HCT116 (cell line): ENCODE data around the gene GPR39. TPM values are rescaled to one million over a fixed set of nuclear protein-coding genes. Genes with fewer than 3 reads are reported as not detected.

Experiments used
- ATAC-seq: fragments of 200-7000 bp; cut with Tn5 transposase; 2 replicates; pipeline ENCODE4 v1.9.1; 2020; ENCODE audit warnings: mild to moderate bottlenecking, moderate library complexity
- BruUV-seq: library from RNA; stranded (reverse); fragments of 400-500 nt; replicated peaks from 2 replicates; lab custom pipeline; 2021; lab: Mats Ljungman, UMichigan
- CTCF ChIA-PET: fragments of 300-600 bp; sonication (Branson Sonifier 250); formaldehyde crosslinking; loops from one replicate; lab custom pipeline; 2021; ENCODE audit warnings: antibody characterized with exemption; lab: Charles Lee
- POLR2A ChIA-PET: fragments of 300-600, 350-600 bp; sonication (Branson Sonifier 250); formaldehyde crosslinking; loops from one replicate; lab custom pipeline; 2021; ENCODE audit warnings: antibody characterized with exemption; lab: Charles Lee
- RAD21 ChIA-PET, 2 experiments: fragments of 300-600 bp; sonication (Branson Sonifier 250); formaldehyde crosslinking; loops; one replicate each; lab custom pipeline; 2023; ENCODE audit warnings: low total read pairs in 2 of 2; ENCODE audit not compliant: uncharacterized antibody in 2 of 2, unreplicated experiment in 2 of 2, low non-redundant PET in 1 of 2; lab: Charles Lee
- DNase-seq: peaks from one replicate; pipeline ENCODE4 v3.0.0-alpha.2; 2010; ENCODE audit warnings: low read depth, low spot score
- H2AFZ ChIP-seq: fragments of 200-600 bp; shearing (Covaris generic), sonication (generic); 2 replicates; pipeline ENCODE4 v1.6.1; 2017; ENCODE audit warnings: low read depth, mixed run types, mixed read lengths, antibody characterized with exemption, low read length; ENCODE audit not compliant: poor library complexity, severe bottlenecking
- H3K27ac ChIP-seq: 2 replicates; pipeline ENCODE4 v1.5.1; 2012; ENCODE audit warnings: low read depth, low read length
- H3K27me3 ChIP-seq: fragments of 200-600 bp; sonication (generic); 2 replicates; pipeline ENCODE4 v1.6.1; 2016; ENCODE audit warnings: mixed run types, low read length, mixed read lengths; ENCODE audit not compliant: insufficient read depth
- H3K36me3 ChIP-seq, 2 experiments: fragments of 200-500 bp in 1 of 2; fragments of 200-600 bp in 1 of 2; sonication (Bioruptor generic) in 1 of 2; sonication (generic) in 1 of 2; 2 replicates each; pipeline versions ENCODE4 v1.5.1 to v1.6.1; 2014 to 2016; ENCODE audit warnings: low read length in 2 of 2, inconsistent platforms in 1 of 2, mixed read lengths in 1 of 2, mixed run types in 1 of 2; ENCODE audit not compliant: insufficient read depth in 2 of 2, control insufficient read depth in 1 of 2
- H3K4me1 ChIP-seq, 2 experiments: fragments of 200-600 bp in 1 of 2; sonication (generic) in 1 of 2; 2 replicates each; pipeline versions ENCODE4 v1.5.1 to v1.6.1; 2012 to 2017; ENCODE audit warnings: low read length in 2 of 2, inconsistent platforms in 1 of 2, mild to moderate bottlenecking in 1 of 2, mixed read lengths in 1 of 2, mixed run types in 1 of 2, moderate library complexity in 1 of 2; ENCODE audit not compliant: insufficient read depth in 2 of 2, control insufficient read depth in 1 of 2
- H3K4me2 ChIP-seq: fragments of 200-600 bp; sonication (generic); 2 replicates; pipeline ENCODE4 v1.6.1; 2017; ENCODE audit warnings: mixed run types, low read length, mixed read lengths
- H3K4me3 ChIP-seq, 2 experiments: fragments of 200-600 bp in 1 of 2; sonication (generic) in 1 of 2; replicated peaks in 1 of 2; 2 replicates each; pipeline ENCODE4 v1.5.1; 2011 to 2016; ENCODE audit warnings: low read length in 2 of 2, control low read depth in 1 of 2, low read depth in 1 of 2, mild to moderate bottlenecking in 1 of 2, mixed read lengths in 1 of 2, mixed run types in 1 of 2
- H3K79me2 ChIP-seq: fragments of 200-600 bp; sonication (generic); 2 replicates; pipeline ENCODE4 v1.6.1; 2017; ENCODE audit warnings: mild to moderate bottlenecking, mixed run types, low read length, moderate library complexity, mixed read lengths; ENCODE audit not compliant: insufficient read depth
- H3K9ac ChIP-seq: fragments of 200-600 bp; sonication (generic); 2 replicates; pipeline ENCODE4 v1.6.1; 2016; ENCODE audit warnings: low read length, mixed read lengths
- H3K9me2 ChIP-seq: fragments of 200-600 bp; sonication (generic), shearing (Covaris generic); 2 replicates; pipeline ENCODE4 v1.6.1; 2017; ENCODE audit warnings: mixed run types, mild to moderate bottlenecking, moderate library complexity; ENCODE audit not compliant: insufficient read depth
- H3K9me3 ChIP-seq, 2 experiments: fragments of 200-500 bp in 1 of 2; fragments of 200-600 bp in 1 of 2; sonication (Bioruptor generic) in 1 of 2; sonication (generic) in 1 of 2; 2 replicates each; pipeline ENCODE4 v1.6.1; 2014 to 2017; ENCODE audit warnings: low read length in 2 of 2, mixed read lengths in 2 of 2, inconsistent platforms in 1 of 2, low read depth in 1 of 2, mild to moderate bottlenecking in 1 of 2, mixed run types in 1 of 2, moderate library complexity in 1 of 2; ENCODE audit not compliant: control insufficient read depth in 1 of 2, insufficient read depth in 1 of 2
- H4K20me1 ChIP-seq: fragments of 200-600 bp; sonication (generic), shearing (Covaris generic); 2 replicates; pipeline ENCODE4 v1.6.1; 2017; ENCODE audit warnings: mixed run types, mild to moderate bottlenecking, moderate library complexity; ENCODE audit not compliant: insufficient read depth
- EZH2 ChIP-seq: fragments of 200-600 bp; sonication (generic); IDR thresholded peaks from 2 replicates; pipeline ENCODE4 v1.6.1; 2017; ENCODE audit warnings: antibody characterized with exemption, mixed run types
- FOSL1 ChIP-seq: IDR thresholded peaks from 2 replicates; pipeline ENCODE4 v1.6.1; 2012; ENCODE audit warnings: low read depth
- JUND ChIP-seq: IDR thresholded peaks from 2 replicates; pipeline ENCODE4 v1.6.1; 2012
- RAD21 ChIP-seq: IDR thresholded peaks from 2 replicates; pipeline ENCODE4 v1.6.1; 2012; ENCODE audit warnings: low read depth, mild to moderate bottlenecking
- SRF ChIP-seq: IDR thresholded peaks from 2 replicates; pipeline ENCODE4 v1.6.1; 2012; ENCODE audit warnings: low read depth
- intact Hi-C: fragments of 100-400 bp; cut with micrococcal nuclease; formaldehyde crosslinking; loops from 2 replicates; pipeline ENCODE4 v1.10.0; 2022
- total RNA-seq: library from RNA; stranded (reverse); gene quantifications from one replicate; pipeline ENCODE4 v1.2.1, GENCODE V29; 2021; ENCODE audit not compliant: unreplicated experiment
- TF ChIP-seq, protein P1 (sequence below), 3 experiments: fragments of 200-600 bp in 1 of 3; sonication (generic) in 1 of 3; IDR thresholded peaks in 2 of 3; conservative IDR thresholded peaks in 1 of 3; 2 replicates each; pipeline ENCODE4 v1.5.1; 2012 to 2017; ENCODE audit warnings: low read depth in 2 of 3, low read length in 2 of 3, antibody characterized with exemption in 1 of 3, borderline replicate concordance in 1 of 3, control low read depth in 1 of 3, mild to moderate bottlenecking in 1 of 3, mixed read lengths in 1 of 3, mixed run types in 1 of 3, moderate library complexity in 1 of 3; ENCODE audit not compliant: insufficient read depth in 1 of 3
- TF ChIP-seq, protein P2 (sequence below): IDR thresholded peaks from 2 replicates; pipeline ENCODE4 v1.6.1; 2012; ENCODE audit warnings: low read depth
- TF ChIP-seq, protein P3 (sequence below): IDR thresholded peaks from 2 replicates; pipeline ENCODE4 v1.6.1; 2012

Gene GPR39
- total RNA-seq, 1 experiment from 2014 or later, result 5.1 TPM

GRCh38 chr2:132460781-132461180, 44.2 kb downstream of the GPR39 start:
- no peaks in the 10 kb centered on the region; a peak in 1 of 4 replicates for H3K9me3 ChIP-seq
- H2AFZ ChIP-seq, result no peak overlapping the region
- H3K4me3 ChIP-seq, result no peak overlapping the region
- POLR2A ChIA-PET, result no interaction called here
- DNase-seq (no peak), ATAC-seq (no peak)
- H3K27ac ChIP-seq, result no peak overlapping the region
- no peaks in the 10 kb centered on the region for H3K27me3 ChIP-seq
- H3K79me2 ChIP-seq, result no peaks in the 10 kb centered on the region
- CTCF ChIA-PET, result no interaction called here
- no peaks in the 10 kb centered on the region for H4K20me1 ChIP-seq
- no TSS peak for BruUV-seq
- RAD21 ChIA-PET, result no interaction called here
- intact Hi-C loops, result no loop called here
- H3K4me2 ChIP-seq, result no peak overlapping the region
- TF ChIP-seq FOSL1, result no peak
- no peak for TF ChIP-seq RAD21
- TF ChIP-seq EZH2, result no peak
- TF ChIP-seq SRF, result no peak
- TF ChIP-seq JUND, result no peak
- TF ChIP-seq, protein P1, sequence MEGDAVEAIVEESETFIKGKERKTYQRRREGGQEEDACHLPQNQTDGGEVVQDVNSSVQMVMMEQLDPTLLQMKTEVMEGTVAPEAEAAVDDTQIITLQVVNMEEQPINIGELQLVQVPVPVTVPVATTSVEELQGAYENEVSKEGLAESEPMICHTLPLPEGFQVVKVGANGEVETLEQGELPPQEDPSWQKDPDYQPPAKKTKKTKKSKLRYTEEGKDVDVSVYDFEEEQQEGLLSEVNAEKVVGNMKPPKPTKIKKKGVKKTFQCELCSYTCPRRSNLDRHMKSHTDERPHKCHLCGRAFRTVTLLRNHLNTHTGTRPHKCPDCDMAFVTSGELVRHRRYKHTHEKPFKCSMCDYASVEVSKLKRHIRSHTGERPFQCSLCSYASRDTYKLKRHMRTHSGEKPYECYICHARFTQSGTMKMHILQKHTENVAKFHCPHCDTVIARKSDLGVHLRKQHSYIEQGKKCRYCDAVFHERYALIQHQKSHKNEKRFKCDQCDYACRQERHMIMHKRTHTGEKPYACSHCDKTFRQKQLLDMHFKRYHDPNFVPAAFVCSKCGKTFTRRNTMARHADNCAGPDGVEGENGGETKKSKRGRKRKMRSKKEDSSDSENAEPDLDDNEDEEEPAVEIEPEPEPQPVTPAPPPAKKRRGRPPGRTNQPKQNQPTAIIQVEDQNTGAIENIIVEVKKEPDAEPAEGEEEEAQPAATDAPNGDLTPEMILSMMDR (IDR thresholded peaks at IDR 0.05 in 2 of 3, conservative IDR thresholded peaks at IDR 0.05 in 1 of 3; ENCODE audit: borderline replicate concordance in 1 of 3, insufficient read depth in 1 of 3, low read depth in 2 of 3, low read length in 2 of 3), result no peak
- TF ChIP-seq, protein P2, sequence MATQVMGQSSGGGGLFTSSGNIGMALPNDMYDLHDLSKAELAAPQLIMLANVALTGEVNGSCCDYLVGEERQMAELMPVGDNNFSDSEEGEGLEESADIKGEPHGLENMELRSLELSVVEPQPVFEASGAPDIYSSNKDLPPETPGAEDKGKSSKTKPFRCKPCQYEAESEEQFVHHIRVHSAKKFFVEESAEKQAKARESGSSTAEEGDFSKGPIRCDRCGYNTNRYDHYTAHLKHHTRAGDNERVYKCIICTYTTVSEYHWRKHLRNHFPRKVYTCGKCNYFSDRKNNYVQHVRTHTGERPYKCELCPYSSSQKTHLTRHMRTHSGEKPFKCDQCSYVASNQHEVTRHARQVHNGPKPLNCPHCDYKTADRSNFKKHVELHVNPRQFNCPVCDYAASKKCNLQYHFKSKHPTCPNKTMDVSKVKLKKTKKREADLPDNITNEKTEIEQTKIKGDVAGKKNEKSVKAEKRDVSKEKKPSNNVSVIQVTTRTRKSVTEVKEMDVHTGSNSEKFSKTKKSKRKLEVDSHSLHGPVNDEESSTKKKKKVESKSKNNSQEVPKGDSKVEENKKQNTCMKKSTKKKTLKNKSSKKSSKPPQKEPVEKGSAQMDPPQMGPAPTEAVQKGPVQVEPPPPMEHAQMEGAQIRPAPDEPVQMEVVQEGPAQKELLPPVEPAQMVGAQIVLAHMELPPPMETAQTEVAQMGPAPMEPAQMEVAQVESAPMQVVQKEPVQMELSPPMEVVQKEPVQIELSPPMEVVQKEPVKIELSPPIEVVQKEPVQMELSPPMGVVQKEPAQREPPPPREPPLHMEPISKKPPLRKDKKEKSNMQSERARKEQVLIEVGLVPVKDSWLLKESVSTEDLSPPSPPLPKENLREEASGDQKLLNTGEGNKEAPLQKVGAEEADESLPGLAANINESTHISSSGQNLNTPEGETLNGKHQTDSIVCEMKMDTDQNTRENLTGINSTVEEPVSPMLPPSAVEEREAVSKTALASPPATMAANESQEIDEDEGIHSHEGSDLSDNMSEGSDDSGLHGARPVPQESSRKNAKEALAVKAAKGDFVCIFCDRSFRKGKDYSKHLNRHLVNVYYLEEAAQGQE, result no peak
- TF ChIP-seq, protein P3, sequence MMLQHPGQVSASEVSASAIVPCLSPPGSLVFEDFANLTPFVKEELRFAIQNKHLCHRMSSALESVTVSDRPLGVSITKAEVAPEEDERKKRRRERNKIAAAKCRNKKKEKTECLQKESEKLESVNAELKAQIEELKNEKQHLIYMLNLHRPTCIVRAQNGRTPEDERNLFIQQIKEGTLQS, result no peak
- TF ChIP-seq, all 23 proteins: peak for 0
- Histone ChIP-seq H3K9me2 (no peaks in the 10 kb centered on the region), H3K36me3 (no peaks in the 10 kb centered on the region), H3K4me1 (no peaks in the 10 kb centered on the region), H3K9ac (no peak overlapping the region)
